NCI-H524 treated with DMSO at 0.1 percent for 48 hours (cell line): ENCODE measurements around the gene MYMK.

Experiments used
- DNase-seq: peaks from one replicate; lab custom pipeline; 2025; lab: John Stamatoyannopoulos, UW

The MYMK gene

DNA sequence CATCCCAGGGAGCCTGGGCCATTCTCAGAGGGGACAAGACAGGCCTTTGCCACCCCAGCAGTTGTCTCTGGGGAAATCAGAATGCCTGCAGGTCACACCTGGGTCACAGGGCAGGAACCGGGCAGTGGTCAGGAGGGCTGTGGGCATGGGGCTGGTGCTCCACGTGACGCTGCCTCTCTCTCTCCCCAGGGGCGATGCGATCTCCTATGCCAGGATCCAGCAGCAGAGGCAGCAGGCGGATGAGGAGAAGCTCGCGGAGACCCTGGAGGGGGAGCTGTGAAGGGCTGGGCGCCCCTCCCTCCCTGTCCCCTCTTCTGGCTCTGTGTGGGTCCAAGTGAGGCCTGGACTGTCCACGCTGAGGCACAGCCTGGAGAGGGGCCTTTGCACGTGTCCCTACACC, 56.4 kb downstream of the MYMK start:
- no peak for DNase-seq

GRCh38 chr9:133467101-133467500, 57.7 kb downstream of the MYMK start:
- no peak for DNase-seq

DNA sequence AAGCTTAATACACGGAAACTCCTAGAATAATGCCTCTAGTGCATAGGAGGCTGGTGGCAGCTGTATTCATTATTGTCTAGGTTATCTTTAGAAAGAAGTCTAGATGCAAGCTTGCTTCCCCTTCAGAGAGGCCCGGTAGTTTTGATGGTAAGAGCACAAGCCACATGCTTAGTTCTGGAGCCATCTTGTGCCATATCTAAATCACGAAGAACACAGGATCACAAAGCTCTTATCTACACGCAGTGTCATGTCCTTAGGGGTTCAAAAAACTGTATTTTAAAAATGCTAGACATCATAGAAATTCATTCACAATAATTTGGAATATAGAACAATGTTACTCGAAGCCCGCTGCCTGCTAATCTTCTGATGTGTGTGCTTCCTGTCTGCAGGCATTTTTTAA, 58.8 kb downstream of the MYMK start:
- DNase-seq: no peak

DNA sequence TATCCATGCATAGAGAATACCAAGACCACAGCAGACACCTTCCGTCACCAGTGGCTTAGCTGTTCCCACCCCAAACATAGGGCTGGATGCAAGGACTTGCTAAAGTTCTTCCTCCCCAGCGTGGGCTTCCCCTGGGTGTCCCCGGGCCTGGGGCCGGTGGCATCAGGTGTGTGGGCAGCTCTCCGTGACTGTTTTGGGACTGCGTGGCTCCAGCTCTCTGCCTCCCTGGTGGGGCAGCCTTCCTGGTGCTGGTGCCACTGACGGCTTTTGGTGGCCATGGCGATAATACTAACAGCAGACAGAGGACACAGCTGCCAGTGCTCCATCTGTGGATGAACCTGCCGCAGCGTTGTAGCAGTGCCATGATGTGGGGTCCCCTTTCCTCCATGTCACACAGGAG, 60.1 kb downstream of the MYMK start:
- DNase-seq: no peak
